HEK293 (cell line): Measurements from ENCODE around the gene DMRTA2.

ENCODE experiments used
- SETDB1 ChIP-seq: IDR thresholded peaks from one replicate; pipeline ENCODE4 v1.6.1; 2017; ENCODE audit warnings: mild to moderate bottlenecking, low read length, moderate library complexity, mixed read lengths; ENCODE audit not compliant: insufficient read length
- ZEB2 ChIP-seq: fragments of 450-650 bp; formaldehyde crosslinking; IDR thresholded peaks from 2 replicates; pipeline ENCODE4 v1.5.1; 2016; ENCODE audit warnings: missing biosample characterization, missing genetic modification characterization
- ZIC2 ChIP-seq: fragments of 450-650 bp; formaldehyde crosslinking; IDR thresholded peaks from 2 replicates; pipeline ENCODE4 v1.5.1; 2016; ENCODE audit warnings: missing biosample characterization, missing genetic modification characterization
- ZNF2 ChIP-seq: fragments of 450-650 bp; formaldehyde crosslinking; IDR thresholded peaks from 2 replicates; pipeline ENCODE4 v1.5.1; 2016; ENCODE audit warnings: missing biosample characterization, missing genetic modification characterization
- ZNF311 ChIP-seq: fragments of 450-650 bp; formaldehyde crosslinking; IDR thresholded peaks from 2 replicates; pipeline ENCODE4 v1.5.1; 2017; ENCODE audit warnings: missing biosample characterization, missing genetic modification characterization, borderline replicate concordance
- ZNF76 ChIP-seq: fragments of 450-650 bp; formaldehyde crosslinking; IDR thresholded peaks from 2 replicates; pipeline ENCODE4; 2016; ENCODE audit warnings: low read depth, missing biosample characterization, missing genetic modification characterization, borderline replicate concordance
- ZNF777 ChIP-seq: fragments of 450-650 bp; formaldehyde crosslinking; IDR thresholded peaks from 2 replicates; pipeline ENCODE4 v1.5.1; 2017; ENCODE audit warnings: missing biosample characterization, missing genetic modification characterization, borderline replicate concordance
- TF ChIP-seq, protein P1 (sequence below): fragments of 450-650 bp; formaldehyde crosslinking; IDR thresholded peaks from 2 replicates; pipeline ENCODE4 v1.5.1; 2016; ENCODE audit warnings: missing biosample characterization, missing genetic modification characterization
- TF ChIP-seq, protein P2 (sequence below): fragments of 450-650 bp; formaldehyde crosslinking; IDR thresholded peaks from 2 replicates; pipeline ENCODE4 v1.5.1; 2016; ENCODE audit warnings: missing biosample characterization, missing genetic modification characterization
- TF ChIP-seq, protein P3 (sequence below): fragments of 450-650 bp; formaldehyde crosslinking; conservative IDR thresholded peaks from 2 replicates; pipeline ENCODE4 v1.5.1; 2016; ENCODE audit warnings: low read depth, missing biosample characterization, missing genetic modification characterization
- TF ChIP-seq, protein P4 (sequence below): fragments of 450-650 bp; formaldehyde crosslinking; IDR thresholded peaks from 2 replicates; pipeline ENCODE4 v1.5.1; 2016; ENCODE audit warnings: missing biosample characterization, missing genetic modification characterization, borderline replicate concordance
- TF ChIP-seq, protein P5 (sequence below): fragments of 450-650 bp; formaldehyde crosslinking; IDR thresholded peaks from 2 replicates; pipeline ENCODE4 v1.5.1; 2016; ENCODE audit warnings: missing biosample characterization, missing genetic modification characterization
- TF ChIP-seq, protein P6 (sequence below): fragments of 450-650 bp; formaldehyde crosslinking; IDR thresholded peaks from 2 replicates; pipeline ENCODE4 v1.5.1; 2016; ENCODE audit warnings: missing biosample characterization, missing genetic modification characterization

DNA sequence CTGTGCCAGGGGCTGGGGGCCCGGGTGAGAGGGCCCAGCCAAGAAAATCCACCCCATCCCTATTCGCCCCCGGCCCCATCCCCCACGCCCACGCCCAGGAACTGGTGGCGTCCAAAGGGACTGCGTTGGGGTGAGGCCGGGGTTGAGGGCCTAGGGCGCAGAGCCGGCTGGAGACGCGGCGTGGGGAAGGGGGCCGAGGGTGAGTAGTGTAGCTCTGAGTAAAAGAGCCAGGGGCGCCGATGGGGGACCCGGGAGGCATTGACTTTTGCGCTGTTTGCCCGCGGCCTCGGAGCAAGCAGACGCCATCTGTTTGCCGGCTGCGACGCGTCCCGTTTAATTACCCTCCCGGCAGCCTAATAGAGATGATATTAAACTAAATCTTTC lies 3.5 kb upstream of the DMRTA2 start:
- TF ChIP-seq, protein P1, sequence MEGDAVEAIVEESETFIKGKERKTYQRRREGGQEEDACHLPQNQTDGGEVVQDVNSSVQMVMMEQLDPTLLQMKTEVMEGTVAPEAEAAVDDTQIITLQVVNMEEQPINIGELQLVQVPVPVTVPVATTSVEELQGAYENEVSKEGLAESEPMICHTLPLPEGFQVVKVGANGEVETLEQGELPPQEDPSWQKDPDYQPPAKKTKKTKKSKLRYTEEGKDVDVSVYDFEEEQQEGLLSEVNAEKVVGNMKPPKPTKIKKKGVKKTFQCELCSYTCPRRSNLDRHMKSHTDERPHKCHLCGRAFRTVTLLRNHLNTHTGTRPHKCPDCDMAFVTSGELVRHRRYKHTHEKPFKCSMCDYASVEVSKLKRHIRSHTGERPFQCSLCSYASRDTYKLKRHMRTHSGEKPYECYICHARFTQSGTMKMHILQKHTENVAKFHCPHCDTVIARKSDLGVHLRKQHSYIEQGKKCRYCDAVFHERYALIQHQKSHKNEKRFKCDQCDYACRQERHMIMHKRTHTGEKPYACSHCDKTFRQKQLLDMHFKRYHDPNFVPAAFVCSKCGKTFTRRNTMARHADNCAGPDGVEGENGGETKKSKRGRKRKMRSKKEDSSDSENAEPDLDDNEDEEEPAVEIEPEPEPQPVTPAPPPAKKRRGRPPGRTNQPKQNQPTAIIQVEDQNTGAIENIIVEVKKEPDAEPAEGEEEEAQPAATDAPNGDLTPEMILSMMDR (tag by site-specific recombination) = no peak
- TF ChIP-seq ZNF2 (tag by site-specific recombination) = no peak
- TF ChIP-seq, protein P2, sequence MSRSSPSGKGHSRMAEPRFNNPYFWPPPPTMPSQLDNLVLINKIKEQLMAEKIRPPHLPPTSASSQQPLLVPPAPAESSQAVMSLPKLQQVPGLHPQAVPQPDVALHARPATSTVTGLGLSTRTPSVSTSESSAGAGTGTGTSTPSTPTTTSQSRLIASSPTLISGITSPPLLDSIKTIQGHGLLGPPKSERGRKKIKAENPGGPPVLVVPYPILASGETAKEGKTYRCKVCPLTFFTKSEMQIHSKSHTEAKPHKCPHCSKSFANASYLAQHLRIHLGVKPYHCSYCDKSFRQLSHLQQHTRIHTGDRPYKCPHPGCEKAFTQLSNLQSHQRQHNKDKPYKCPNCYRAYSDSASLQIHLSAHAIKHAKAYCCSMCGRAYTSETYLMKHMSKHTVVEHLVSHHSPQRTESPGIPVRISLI (tag by site-specific recombination) = no peak
- TF ChIP-seq, protein P3, sequence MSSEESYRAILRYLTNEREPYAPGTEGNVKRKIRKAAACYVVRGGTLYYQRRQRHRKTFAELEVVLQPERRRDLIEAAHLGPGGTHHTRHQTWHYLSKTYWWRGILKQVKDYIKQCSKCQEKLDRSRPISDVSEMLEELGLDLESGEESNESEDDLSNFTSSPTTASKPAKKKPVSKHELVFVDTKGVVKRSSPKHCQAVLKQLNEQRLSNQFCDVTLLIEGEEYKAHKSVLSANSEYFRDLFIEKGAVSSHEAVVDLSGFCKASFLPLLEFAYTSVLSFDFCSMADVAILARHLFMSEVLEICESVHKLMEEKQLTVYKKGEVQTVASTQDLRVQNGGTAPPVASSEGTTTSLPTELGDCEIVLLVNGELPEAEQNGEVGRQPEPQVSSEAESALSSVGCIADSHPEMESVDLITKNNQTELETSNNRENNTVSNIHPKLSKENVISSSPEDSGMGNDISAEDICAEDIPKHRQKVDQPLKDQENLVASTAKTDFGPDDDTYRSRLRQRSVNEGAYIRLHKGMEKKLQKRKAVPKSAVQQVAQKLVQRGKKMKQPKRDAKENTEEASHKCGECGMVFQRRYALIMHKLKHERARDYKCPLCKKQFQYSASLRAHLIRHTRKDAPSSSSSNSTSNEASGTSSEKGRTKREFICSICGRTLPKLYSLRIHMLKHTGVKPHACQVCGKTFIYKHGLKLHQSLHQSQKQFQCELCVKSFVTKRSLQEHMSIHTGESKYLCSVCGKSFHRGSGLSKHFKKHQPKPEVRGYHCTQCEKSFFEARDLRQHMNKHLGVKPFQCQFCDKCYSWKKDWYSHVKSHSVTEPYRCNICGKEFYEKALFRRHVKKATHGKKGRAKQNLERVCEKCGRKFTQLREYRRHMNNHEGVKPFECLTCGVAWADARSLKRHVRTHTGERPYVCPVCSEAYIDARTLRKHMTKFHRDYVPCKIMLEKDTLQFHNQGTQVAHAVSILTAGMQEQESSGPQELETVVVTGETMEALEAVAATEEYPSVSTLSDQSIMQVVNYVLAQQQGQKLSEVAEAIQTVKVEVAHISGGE = no peak
- TF ChIP-seq, protein P4, sequence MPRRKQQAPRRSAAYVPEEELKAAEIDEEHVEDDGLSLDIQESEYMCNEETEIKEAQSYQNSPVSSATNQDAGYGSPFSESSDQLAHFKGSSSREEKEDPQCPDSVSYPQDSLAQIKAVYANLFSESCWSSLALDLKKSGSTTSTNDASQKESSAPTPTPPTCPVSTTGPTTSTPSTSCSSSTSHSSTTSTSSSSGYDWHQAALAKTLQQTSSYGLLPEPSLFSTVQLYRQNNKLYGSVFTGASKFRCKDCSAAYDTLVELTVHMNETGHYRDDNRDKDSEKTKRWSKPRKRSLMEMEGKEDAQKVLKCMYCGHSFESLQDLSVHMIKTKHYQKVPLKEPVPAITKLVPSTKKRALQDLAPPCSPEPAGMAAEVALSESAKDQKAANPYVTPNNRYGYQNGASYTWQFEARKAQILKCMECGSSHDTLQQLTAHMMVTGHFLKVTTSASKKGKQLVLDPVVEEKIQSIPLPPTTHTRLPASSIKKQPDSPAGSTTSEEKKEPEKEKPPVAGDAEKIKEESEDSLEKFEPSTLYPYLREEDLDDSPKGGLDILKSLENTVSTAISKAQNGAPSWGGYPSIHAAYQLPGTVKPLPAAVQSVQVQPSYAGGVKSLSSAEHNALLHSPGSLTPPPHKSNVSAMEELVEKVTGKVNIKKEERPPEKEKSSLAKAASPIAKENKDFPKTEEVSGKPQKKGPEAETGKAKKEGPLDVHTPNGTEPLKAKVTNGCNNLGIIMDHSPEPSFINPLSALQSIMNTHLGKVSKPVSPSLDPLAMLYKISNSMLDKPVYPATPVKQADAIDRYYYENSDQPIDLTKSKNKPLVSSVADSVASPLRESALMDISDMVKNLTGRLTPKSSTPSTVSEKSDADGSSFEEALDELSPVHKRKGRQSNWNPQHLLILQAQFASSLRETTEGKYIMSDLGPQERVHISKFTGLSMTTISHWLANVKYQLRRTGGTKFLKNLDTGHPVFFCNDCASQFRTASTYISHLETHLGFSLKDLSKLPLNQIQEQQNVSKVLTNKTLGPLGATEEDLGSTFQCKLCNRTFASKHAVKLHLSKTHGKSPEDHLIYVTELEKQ (tag by site-specific recombination) = no peak
- no peak for TF ChIP-seq ZNF777 (tag by site-specific recombination)
- TF ChIP-seq ZNF311 (tag by site-specific recombination) = no peak
- TF ChIP-seq ZNF76 (tag by site-specific recombination) = no peak
- TF ChIP-seq, protein P5, sequence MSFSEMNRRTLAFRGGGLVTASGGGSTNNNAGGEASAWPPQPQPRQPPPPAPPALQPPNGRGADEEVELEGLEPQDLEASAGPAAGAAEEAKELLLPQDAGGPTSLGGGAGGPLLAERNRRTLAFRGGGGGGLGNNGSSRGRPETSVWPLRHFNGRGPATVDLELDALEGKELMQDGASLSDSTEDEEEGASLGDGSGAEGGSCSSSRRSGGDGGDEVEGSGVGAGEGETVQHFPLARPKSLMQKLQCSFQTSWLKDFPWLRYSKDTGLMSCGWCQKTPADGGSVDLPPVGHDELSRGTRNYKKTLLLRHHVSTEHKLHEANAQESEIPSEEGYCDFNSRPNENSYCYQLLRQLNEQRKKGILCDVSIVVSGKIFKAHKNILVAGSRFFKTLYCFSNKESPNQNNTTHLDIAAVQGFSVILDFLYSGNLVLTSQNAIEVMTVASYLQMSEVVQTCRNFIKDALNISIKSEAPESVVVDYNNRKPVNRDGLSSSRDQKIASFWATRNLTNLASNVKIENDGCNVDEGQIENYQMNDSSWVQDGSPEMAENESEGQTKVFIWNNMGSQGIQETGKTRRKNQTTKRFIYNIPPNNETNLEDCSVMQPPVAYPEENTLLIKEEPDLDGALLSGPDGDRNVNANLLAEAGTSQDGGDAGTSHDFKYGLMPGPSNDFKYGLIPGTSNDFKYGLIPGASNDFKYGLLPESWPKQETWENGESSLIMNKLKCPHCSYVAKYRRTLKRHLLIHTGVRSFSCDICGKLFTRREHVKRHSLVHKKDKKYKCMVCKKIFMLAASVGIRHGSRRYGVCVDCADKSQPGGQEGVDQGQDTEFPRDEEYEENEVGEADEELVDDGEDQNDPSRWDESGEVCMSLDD (tag by site-specific recombination) = no peak
- no peak for TF ChIP-seq SETDB1
- TF ChIP-seq ZEB2 = no peak
- TF ChIP-seq, protein P6, sequence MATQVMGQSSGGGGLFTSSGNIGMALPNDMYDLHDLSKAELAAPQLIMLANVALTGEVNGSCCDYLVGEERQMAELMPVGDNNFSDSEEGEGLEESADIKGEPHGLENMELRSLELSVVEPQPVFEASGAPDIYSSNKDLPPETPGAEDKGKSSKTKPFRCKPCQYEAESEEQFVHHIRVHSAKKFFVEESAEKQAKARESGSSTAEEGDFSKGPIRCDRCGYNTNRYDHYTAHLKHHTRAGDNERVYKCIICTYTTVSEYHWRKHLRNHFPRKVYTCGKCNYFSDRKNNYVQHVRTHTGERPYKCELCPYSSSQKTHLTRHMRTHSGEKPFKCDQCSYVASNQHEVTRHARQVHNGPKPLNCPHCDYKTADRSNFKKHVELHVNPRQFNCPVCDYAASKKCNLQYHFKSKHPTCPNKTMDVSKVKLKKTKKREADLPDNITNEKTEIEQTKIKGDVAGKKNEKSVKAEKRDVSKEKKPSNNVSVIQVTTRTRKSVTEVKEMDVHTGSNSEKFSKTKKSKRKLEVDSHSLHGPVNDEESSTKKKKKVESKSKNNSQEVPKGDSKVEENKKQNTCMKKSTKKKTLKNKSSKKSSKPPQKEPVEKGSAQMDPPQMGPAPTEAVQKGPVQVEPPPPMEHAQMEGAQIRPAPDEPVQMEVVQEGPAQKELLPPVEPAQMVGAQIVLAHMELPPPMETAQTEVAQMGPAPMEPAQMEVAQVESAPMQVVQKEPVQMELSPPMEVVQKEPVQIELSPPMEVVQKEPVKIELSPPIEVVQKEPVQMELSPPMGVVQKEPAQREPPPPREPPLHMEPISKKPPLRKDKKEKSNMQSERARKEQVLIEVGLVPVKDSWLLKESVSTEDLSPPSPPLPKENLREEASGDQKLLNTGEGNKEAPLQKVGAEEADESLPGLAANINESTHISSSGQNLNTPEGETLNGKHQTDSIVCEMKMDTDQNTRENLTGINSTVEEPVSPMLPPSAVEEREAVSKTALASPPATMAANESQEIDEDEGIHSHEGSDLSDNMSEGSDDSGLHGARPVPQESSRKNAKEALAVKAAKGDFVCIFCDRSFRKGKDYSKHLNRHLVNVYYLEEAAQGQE = no peak
- TF ChIP-seq ZIC2 (tag by site-specific recombination) = no peak
